Activated CD4-positive, alpha-beta T cell treated with anti-CD3 and anti-CD28 coated beads, Interleukin-2, amount 50 U/mL, for 4 hours (primary cell): ENCODE data around the gene LAMTOR2.

ENCODE experiments used
- DNase-seq, 2 experiments: peaks; one replicate each; pipeline ENCODE4 v3.0.0-alpha.2; 2020

LAMTOR2 gene

DNA sequence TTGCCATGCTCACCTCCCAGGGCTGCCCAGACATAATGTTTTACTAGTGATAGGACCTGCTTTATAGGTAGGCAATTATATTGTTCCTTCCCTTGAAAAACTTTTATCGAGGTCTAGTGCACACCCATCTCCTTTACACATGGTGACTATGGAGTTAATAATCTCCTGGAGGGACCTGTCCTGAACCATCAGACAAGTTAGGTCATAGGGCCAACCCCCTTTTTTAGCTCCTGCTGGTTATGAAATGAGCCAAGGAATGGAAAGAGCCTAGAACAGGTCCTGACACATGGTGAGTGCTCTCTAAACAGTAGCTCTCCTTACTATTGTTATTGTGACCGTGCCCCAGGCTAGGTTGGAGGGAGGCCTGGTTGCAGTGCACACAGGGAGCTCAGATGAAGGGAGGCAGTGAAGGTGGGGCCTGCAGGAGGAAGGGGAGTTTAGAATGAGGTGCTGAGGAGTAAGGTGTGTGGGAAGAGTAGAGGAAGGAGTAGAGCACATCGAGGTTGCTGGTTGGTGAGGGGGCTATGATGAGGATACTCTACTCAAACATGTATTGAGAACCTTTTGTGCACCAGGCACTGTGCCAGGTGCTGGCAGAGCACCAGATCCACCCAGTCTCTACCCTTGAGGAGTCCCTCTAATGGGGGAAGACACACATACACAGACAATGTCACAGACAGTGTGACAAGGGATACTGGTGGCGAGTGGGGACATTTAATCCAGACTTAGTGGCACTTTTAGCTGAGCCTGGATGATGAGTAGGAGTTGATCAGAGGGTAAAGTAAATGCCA lies 45.8 kb downstream of the LAMTOR2 start:
- DNase-seq = no peak

- DNase-seq = no peak
Observed at GRCh38 chr1:156101880-156102279, 47.3 kb downstream of the LAMTOR2 start.

DNA sequence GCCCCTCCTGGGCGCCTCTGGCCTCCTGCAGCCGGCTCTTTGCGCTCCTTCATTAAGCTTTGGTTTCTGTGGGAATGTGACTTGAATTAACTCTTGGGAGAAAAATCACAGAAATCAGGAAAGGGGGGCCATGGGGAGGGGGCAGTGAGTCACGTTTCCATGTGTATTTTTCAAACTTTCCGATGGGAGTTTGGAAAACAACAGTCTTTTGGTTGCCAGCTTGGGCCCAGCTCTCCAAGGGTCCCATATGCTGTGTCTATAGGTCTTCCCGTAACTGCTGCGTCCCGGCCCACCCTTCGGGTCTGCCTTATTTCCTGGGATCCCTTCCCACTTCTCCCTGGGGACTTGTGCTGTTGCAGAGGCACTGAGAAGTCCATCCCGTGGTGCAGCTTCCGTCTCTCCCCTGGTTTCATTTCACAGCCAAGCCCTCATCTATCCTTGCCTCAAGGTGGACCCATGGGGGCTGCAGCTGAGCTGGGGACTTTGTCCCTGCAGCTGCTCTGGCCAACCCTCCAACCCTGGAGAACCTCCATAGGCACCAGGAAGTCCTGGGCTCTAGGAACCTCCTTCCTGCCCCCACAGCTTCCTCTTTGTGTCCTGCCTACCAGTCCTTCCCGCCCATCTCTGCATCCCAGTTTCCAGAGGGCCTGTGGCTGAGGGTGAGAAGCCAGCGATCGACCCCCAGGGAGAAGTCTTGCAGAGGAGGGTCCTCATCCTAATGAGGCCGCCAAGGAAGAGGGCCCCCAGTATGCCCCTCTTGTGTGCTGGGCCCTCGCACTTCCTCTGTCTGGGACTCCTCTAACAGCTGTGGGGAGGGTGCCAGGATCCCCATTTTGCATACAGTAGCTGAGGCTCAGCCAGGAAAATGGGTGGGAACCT lies 48.3 kb downstream of the LAMTOR2 start:
- DNase-seq = no peak

- DNase-seq = peak in 1 of 2 experiments; percentile 43
Observed at GRCh38 chr1:156103521-156103947, 49.0 kb downstream of the LAMTOR2 start.

- no peak for DNase-seq
Observed at GRCh38 chr1:156104065-156104810, 49.7 kb downstream of the LAMTOR2 start.

GRCh38 chr1:156104861-156105832 lies 50.6 kb downstream of the LAMTOR2 start:
- no peak for DNase-seq

- DNase-seq = no peak
Observed at GRCh38 chr1:156106624-156107488, 52.3 kb downstream of the LAMTOR2 start.

DNA sequence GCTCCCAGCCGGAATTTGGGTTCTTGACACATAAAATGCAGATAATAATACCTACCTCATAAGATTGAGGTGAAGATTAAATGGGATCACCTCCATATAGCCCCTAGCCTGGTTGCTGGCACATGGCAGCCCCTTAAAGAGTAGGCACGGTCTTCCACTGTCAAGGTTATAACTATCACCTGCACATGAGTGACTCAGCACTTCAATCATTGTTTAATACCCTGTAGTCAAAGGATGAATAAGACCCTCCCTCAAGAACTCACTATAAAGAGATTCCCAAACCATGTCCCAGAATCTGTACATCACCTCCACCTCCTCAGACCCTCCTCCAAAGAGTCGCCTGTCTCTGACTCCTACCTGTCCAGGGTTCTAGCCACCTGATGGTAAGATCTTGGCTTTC lies 53.5 kb downstream of the LAMTOR2 start:
- DNase-seq = no peak
